Measurements from ENCODE around the gene CPNE8.
A peak's percentile ranks its signal among the peaks of the same experiment; 100 is the strongest.

Gene CPNE8

DNA sequence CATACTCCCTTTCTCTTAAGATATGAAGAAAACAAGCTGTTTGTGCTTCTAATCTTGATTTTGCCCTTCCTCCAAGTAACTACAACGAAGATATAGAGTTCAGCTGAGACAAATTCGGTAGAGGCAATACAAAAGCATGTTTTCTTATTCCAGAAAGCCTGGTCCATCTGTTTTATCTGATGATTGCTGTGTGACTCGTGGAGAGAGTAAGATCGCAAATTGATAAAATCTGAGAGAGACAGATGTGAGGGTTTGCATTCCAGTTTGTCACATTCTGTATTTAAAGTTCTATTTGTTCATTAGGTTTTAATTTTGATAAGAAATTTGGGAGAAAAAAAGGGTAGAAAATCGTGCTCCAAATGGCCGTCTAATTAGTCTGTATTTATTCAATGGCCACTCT is 192.1 kb downstream of the CPNE8 start:
- no peak for DNase-seq

DNA sequence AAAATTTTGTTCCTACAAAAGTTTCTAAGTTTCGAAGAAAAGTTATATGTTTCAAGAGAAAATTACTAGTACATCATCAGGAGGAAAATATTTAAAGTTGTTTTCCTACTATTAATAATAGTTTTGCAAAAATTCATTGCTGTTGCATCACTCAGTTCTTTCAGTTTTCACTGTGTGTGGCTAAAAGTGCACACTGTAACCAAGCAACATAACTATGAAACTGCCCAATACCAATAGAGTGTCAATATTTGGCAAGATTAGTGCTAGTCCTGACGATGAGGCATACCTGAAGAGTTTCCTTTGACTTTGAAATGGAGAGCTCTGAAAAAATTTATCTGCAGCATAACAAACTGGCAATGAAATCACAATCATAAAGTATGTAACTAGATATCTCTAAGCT is 194.3 kb downstream of the CPNE8 start:
- no peak for DNase-seq

DNA sequence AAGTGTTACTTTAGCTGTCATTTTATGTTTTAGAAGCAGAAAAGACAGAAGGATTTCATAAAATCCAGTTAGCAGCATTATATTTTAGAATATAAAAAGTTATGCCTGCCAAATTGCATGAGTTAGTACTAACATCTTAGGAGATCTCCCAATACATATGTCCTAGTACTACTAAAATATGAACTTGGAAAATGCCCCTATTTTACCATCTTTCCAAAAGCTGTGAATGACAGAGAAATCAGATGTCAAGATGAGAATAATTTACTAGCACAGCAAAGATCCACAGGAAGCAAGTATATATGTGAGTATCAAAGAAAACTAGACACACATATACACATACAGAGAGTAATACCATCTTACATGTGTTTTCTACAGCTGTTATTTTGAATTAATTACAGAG is 196.9 kb downstream of the CPNE8 start:
- DNase-seq: no peak

DNA sequence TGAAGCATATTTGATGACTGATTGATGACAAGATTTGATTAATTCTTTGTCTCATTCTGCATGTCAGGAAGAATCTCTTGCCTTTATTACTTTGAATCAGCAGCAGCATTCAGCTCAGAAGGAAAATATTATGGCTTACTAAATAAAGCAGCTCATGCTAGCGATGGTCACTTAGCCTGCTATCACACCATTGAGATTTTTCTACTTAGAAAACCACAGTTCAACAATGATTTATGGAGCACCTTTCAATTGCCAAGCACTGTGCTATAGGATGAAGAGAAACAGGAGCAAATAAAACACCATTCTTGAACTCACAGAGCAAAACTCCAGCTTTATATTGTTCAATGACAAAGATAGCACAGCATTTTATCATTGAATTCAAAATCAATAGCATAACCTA is 197.7 kb downstream of the CPNE8 start:
- no peak for DNase-seq

DNA sequence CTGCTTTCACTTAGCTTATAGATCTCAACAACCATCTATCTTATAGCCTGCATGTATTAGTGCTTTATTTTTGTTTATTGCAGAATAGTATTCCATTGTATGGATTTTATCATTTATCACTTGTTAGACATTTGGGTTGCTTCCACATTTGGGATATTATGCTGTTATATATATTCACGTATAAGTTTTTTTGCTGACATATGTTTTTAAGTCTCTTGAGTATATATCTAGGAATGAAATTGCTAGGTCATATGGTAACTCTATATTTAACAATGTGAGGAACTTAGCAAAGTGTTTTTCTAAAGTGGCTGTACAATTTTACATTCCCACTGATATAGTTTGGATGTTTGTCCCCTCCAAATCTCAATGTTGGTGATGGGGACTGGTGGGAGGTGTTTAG is 208.1 kb downstream of the CPNE8 start:
- no peak for DNase-seq

DNA sequence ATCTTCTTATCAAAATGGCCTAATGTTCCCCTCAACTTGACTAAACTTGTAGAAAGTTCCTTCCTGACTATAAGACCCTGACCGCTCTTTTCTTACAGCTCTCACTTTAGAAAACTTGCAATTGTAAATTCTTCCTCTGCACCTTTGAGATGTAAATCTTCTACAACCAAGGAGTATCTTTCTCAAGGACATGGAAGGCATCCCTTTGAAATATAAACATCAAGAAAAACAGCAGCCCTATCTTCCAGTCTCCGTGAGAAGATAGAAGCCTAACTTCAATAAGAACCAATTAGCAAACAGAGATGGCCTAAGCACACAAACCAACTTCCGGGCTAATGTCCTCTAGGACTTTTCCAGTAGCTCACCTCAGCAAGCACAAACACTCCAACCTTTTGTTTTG is 210.3 kb downstream of the CPNE8 start:
- no peak for DNase-seq

DNA sequence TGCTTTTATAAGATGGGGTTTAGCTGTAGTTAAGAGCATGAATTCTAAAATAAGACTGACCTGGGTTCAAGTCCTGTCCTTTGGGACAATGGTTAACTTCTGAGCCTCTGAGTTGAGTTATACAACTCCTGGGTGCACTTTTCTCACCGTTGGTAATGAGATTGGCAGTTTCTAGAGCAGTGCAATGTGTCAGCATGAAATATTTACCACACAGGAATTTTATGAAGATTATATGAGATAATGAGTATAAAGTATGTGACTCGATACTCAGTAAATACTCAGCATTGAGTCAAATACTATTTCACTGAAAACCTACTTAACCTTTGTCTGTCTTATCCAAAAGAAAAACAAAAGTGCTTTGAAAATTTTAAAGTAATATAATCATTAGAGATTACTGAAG is 214.2 kb downstream of the CPNE8 start:
- DNase-seq: no peak

DNA sequence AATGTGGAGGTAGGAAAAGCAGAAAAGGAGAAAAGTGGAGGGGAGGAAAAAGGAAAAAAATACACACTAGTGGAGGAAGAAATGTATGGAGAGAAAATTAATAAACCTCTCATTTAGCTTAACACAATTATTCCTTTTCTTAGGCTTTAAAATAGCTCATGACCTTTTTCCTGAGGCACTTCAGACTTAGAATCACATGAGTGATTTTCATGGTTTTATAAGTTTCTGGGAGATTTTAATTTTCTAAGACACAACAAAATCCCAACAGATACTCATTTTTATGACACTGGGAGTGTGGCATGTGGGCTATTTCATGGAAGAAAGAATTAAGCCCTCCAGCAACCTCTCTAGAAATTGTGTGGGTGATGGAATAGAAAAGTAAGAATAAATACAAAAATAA is 214.7 kb downstream of the CPNE8 start:
- no peak for DNase-seq

DNA sequence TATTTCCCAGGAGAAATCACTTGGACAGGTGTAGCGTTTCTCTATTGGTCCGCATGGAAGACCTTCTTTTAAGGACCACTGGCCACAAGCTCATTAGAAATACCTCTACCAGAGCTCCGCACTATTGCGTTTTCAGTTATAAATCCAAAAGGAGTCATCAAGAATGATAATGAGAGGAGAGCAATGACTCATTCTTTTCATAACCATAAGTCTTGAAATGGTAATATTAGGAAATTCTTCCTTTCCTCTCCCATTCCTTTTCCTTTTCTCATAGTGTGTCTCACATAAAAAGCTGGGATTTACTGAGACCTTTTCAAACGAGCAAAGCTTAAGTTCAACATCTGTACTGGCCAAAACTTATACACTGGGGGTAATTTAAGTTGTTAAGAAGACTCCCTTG is 215.7 kb downstream of the CPNE8 start:
- DNase-seq: no peak

DNA sequence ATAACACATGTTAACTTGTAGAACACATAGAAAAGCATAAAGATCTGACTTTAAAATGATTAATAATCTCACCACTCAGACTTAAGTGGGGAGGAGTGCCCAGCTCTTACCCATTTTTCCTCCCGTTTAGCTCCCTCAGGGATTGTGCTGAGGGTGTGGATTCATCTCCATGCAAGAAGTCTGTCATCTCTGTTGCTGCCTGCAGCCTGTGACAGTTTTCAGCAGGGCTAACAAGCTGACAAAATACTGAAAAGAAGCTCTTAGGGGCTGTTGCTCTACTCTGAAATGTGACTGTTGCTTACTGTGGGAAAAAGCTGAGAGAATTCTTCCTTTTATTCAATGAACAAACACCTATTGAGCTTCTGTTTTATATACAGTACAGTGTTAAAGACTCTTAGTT is 216.2 kb downstream of the CPNE8 start:
- DNase-seq: no peak

DNA sequence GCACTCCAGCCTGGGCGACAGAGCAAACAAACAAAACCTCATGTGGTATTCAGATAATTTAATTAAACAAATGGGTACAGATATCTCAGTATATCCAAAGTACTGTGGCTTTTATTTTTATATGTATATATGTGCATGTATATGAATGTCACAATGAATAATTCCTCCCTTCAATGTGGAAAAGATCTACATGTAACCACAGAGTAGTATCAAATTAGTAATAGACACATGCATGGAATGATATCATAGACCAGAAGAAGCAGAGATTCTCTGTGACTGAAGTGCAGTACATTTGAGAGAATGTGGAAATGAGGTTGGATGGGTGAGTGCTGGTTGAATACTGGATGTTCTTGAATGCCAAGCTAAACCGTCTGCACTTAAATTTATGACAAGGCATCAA is 222.9 kb downstream of the CPNE8 start:
- no peak for DNase-seq

DNA sequence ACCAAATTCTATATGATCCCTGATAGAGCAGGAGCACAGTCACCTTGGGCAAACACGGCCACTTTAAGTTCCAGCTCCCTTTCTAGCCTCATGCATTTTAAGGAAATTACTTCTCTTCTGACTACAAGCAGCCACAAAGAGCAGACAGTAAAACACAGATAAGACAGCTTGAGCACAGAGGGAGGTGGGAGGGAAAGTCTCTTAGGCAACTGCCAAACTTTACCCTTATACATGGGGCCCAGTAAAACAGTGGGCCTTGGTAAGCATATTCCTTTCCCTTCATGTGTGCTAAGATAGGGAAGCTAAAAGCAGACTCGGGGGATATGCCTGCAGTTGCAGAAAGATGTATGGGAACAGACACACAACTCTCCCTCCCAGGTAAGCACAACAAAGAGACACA is 235.9 kb downstream of the CPNE8 start:
- no peak for DNase-seq

DNA sequence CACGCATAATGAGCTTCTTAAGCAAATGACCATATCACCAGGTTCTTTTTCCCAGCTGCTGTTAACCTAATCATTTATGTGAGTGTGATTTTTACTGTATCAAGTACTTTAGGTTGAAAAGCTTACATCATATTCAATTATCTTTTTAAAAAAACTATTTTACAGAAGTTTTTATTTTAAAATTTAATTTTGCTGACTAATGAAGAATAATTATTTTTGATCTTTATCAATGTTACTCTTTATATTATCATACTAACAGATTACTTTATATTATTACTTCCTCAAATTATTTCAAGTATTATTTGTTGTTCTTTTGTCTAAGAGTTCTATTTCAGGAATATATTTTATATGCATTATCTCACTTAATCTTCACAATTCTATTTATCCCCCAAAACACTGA is 236.3 kb downstream of the CPNE8 start:
- no peak for DNase-seq

DNA sequence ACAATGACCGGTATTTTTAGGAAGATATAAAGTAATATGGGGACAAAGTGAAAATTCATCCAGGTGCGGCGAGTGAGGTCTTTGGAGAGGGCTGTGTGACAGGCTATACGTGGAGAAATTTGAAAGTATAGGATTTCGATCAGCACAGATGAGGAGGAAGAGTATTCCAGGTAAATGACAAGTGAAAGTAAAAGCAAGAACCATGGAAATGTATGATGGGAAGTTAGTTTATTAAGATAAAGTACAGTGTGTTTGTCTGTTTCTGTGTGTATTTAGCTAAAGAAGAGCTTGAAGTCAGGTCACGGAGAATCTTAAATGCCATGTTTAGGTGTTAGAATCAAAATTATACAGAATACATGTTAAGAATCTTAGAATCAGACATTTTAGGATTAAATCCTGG is 239.0 kb downstream of the CPNE8 start:
- DNase-seq: no peak

DNA sequence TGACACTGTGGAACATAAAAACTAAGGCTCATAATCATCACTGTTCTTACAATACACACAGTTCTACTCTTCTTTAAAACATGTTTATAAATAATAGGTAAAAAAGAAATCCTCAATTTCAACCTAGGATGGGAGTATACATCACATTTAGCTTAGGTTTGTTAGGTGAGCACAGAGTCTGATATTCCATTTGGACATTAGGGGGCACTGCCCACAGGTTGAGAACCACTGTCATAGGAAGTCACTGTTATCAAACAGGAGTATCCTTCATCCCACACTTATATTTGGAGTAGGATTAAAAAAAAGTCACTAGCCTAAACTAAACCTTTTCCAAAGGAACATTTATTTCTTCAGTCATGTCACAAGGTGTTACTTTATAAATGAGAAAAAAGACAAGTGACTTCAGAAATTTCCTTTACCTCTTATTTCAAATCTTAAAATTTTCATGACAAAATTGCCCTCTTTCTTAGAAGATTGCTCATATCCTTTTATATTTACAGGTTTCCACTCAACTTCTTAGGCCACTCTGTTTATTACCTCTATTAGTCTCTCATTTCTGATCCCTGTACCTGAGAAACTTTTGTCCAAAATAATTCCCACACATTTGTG is 240.6 kb downstream of the CPNE8 start:
- DNase-seq: peak; percentile 7

DNA sequence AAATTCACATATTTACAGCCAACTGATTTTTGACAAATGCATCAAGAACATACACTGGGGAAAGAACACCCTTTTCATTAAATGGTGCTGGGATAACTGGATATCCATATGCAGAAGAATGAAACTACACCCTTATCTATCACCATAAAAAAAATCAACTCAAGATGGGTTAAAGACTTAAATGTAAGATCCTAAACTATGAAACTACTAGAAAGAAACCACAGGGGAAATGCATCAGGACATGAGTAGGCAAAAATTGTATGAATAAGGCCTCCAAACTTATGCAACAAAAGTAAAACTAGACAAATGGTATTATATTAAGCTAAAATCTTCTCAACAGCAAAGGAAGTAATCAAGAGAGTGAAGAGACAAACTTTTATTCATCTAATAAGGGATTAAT is 242.6 kb downstream of the CPNE8 start:
- no peak for DNase-seq

DNA sequence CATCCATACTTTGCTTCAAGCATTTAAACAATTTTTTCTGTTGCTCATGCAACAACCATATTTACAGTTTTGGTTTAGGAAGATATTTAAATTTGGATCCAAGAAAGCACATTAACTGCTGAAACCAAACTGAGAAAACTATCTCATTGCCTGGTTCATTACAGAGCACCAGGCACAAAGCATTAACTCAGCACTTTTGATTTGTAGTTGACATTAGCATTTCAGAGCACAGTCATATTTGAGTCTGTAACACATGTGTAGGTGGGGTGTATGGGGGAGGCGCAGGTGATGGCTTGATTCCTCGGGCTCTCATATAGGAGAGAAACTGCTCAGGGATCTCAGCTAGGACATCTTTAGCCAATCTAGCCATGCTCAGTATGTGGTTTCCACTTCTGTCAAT is 251.7 kb downstream of the CPNE8 start:
- no peak for DNase-seq

DNA sequence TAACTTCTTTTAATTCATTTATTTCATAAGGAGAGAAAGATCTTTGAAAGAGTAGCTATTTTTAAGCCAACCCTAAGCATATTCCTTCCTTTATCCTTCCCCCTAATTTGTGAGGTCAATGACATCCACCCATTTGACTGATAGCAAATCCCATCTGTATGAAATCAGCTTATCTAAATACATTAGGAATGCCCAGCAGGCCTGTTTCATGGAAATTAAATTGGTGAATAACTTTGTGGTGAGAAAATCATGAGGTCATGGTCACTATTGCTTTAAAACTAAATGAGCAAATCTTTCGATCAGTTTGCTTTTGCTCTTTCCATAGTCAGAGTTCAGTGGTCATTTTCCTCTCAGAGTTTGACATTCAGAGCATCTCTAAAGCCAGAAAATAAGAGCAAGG is 256.6 kb downstream of the CPNE8 start:
- DNase-seq: no peak

DNA sequence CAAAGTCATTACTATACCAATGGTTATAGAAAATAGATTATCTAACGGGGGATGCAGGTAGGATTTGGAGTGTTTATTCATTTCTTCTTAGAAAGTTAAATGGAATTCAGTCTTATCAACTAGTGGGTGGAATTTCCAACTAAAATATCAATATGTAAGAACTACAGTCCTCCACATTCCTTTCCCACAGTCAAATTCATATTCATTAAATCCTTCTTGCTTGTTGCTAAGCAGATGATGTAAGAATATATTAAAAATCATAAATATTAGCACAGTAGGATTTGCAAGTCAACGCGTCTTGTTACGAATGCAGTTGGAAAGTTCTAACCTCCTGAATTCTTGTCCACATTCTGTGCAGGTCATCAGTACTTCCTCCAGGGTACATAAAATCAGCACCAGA is 259.2 kb downstream of the CPNE8 start:
- DNase-seq: no peak

DNA sequence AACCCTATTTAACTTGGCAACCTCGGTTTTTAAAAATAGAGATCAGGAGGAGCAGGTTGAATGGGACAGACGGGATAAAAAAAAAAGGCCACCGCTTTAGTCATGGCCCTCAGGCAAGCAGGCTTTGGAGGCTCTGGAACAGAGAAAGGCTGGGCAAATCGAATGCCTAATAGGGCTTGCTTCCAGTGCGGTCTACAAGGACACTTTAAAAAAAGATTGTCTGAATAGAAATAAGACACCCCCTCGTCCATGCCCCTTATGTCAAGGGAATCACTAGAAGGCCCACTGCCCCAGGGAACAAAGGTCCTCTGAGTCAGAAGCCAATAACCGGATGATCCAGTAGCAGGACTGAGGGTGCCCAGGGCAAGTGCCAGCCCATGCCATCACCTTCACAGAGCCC is 265.8 kb downstream of the CPNE8 start:
- DNase-seq: no peak

DNA sequence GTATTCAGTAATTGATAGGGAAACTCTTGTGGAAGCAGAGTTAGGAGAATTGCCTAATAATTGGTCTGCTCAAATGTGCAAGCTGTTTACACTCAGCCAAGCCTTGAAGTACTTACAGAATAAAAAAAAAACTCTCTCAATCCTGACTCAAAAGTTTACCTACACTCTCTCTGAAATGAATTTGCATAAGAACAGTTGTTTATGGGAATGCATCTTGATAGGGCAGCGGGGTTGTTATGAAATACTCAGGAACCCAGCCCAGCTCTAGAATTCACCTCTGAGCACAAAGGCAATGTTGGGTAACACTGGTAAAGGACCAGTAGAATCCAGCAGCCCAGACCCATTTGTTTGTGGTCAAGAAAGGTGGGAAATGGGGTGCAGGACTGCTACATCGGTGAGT is 267.0 kb downstream of the CPNE8 start:
- no peak for DNase-seq

DNA sequence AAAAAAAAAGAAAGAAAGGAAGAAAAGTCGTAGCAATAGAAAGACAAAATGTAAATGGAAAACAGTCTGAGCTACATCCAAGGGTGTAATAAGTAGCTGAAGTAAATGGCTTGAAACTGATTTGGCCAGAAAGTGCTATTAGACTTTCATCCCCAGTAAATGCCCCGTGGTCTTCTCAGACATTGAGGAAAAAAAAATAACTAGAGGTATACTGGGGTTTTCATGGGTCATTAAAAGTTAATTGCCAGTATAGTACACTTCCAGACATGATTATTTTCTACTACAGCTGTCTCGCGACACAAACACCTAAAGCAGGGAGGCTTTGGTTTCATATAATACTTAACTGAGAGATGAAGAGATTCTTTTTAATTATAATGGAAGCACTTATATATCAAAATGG is 271.9 kb downstream of the CPNE8 start:
- no peak for DNase-seq

DNA sequence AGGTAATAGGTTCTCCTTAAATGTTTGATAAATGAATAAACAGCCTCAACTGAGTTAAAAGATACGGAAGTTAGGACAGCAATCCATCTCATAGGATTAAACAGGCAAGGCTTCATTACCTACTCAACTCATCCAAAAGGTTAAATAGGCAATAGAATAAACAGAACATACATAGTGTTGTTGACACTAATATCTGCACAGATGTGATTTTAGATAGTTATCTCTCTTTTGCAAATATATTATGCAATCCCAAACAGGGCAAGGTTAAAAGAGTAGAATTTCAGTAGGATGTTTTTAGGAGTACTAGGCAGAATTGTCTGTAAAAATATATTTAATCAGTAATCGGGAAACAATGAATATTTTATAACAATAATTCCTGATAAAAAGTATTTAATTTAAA is 276.3 kb downstream of the CPNE8 start:
- no peak for DNase-seq

DNA sequence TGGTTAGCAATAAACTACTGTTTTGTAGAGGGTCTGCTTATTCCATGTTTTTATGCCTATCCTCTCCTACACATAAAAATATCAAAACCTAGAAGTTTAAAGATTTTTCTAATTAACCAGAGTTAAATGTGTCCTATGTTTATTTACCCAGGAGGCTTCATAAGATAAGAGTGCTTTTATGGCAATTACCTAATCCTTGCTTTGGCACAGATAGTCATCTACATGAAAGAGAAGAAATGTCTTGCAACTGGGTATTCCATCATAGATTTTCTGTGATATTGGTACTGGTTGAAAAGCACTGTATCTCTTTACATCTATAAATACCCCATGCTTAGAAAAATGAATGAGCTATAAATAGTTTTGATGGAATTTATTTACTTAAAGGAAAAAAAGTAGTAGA is 277.1 kb downstream of the CPNE8 start:
- DNase-seq: no peak

DNA sequence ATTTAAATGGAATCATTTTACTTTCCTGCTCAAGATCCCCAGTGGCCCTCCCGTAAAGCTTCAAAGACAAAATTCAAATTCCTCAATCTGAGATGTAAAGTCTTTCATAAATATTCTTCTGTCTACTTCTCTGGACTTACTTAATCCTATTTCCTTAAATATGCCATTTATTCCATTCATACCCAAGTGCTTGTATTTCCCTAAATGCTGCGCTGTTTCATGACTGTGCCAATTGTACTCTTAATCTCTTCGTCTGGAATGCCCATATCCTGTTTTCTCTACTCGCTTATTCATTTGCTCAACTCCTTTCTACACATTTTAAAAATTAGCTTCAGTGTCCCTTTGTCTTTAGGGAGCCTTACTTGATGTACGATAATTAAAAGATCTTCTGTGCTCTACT is 280.1 kb downstream of the CPNE8 start:
- DNase-seq: no peak

DNA sequence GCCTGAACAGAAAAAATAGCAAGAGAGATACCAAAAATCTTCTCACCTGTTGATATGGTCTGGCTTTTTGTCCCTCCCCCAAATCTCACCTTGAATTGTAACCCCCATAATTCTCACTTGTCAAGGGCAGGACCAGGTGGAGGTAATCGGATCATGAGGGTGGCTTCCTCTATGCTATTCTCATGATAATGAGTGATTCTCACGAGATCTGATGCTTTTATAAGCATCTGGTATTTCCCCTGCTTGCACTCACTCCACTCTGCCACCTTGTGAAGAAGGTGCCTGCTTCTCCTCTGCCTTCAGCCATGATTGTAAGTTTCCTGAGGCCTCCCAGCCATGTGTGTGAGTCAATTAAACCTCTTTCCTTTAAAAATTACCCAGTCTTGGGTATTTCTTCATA is 291.2 kb downstream of the CPNE8 start:
- no peak for DNase-seq

All from NCI-H1105 treated with DMSO at 0.1 percent for 48 hours (cell line).